Measurements from ENCODE around the gene CCT7. TPM values are rescaled to one million over a fixed set of nuclear protein-coding genes. Genes with fewer than 3 reads are reported as not detected.

Gene CCT7
- total and polyA plus RNA-seq, 7 donors = 121 to 197 (median 173) TPM

GRCh38 chr2:73263540-73264331 lies 29.6 kb downstream of the CCT7 start:
- WGBS, 2 donors = 95 to 96% methylated on average over 16 of the region's 16 CpGs
- Histone ChIP-seq H3K36me3 (no peaks in the 10 kb centered on the region), H3K27me3 (peaks cover 9 to 37% (median 29%) of the 10 kb centered on the region in 3 donors), H3K9me3 (no peaks in the 10 kb centered on the region), H3K27ac (no peak overlapping the region), H3K4me1 (peaks cover 0 to 7% (median 4%) of the 10 kb centered on the region in 4 donors), H3K4me3 (no peak overlapping the region)
- DNase-seq = no peak
- intact Hi-C loops (cut with DNase I) = no loop called here
- TF ChIP-seq EP300 (IDR thresholded peaks at IDR 0.05) = no peak
- TF ChIP-seq POLR2AphosphoS5 (IDR thresholded peaks at IDR 0.05) = no peak
- no peak for TF ChIP-seq CTCF (IDR thresholded peaks at IDR 0.05)
- no peak for TF ChIP-seq POLR2A (IDR thresholded peaks at IDR 0.05)

- Histone ChIP-seq H3K36me3 (no peaks in the 10 kb centered on the region), H3K4me1 (peaks cover 0 to 11% (median 8%) of the 10 kb centered on the region in 4 donors), H3K4me3 (no peak overlapping the region), H3K27ac (no peak overlapping the region), H3K27me3 (peaks cover 14 to 43% (median 35%) of the 10 kb centered on the region in 3 donors), H3K9me3 (no peaks in the 10 kb centered on the region)
- no peak for DNase-seq
- intact Hi-C loops (cut with DNase I) = no loop called here
- TF ChIP-seq POLR2AphosphoS5 (IDR thresholded peaks at IDR 0.05) (no peak), CTCF (IDR thresholded peaks at IDR 0.05) (no peak), EP300 (IDR thresholded peaks at IDR 0.05) (no peak), POLR2A (IDR thresholded peaks at IDR 0.05) (no peak)
- 95 to 97% methylated on average over 15 of the region's 15 CpGs for WGBS, 2 donors
Observed at GRCh38 chr2:73264332-73264606, 30.2 kb downstream of the CCT7 start.

- no peaks in the 10 kb centered on the region for H3K9me3 ChIP-seq
- H3K36me3 ChIP-seq = no peaks in the 10 kb centered on the region
- intact Hi-C loops (cut with DNase I) = no loop called here
- H3K4me1 ChIP-seq = peaks cover 0 to 16% (median 10%) of the 10 kb centered on the region in 4 donors
- H3K27me3 ChIP-seq = peaks cover 19 to 48% (median 40%) of the 10 kb centered on the region in 3 donors
- WGBS, 2 donors = 89 to 96% methylated on average over 4 of the region's 4 CpGs
- TF ChIP-seq CTCF (IDR thresholded peaks at IDR 0.05) (no peak), EP300 (IDR thresholded peaks at IDR 0.05) (no peak), POLR2A (IDR thresholded peaks at IDR 0.05) (no peak), POLR2AphosphoS5 (IDR thresholded peaks at IDR 0.05) (no peak)
- H3K4me3 ChIP-seq = no peak overlapping the region
- DNase-seq = no peak
- no peak overlapping the region for H3K27ac ChIP-seq
Observed at GRCh38 chr2:73264783-73265182, 30.7 kb downstream of the CCT7 start.

GRCh38 chr2:73265298-73266060 lies 31.4 kb downstream of the CCT7 start:
- H3K27ac ChIP-seq = no peak overlapping the region
- no peak for DNase-seq

More at GRCh38 chr2:73265298-73266060, 31.4 kb downstream of the CCT7 start:
- H3K4me1 ChIP-seq = peaks cover 0 to 17% (median 10%) of the 10 kb centered on the region in 4 donors
- WGBS, 2 donors = 93% methylated on average over 28 of the region's 28 CpGs
- H3K36me3 ChIP-seq = no peaks in the 10 kb centered on the region
- peaks cover 20 to 51% (median 45%) of the 10 kb centered on the region in 3 donors for H3K27me3 ChIP-seq
- TF ChIP-seq CTCF (IDR thresholded peaks at IDR 0.05) (no peak), POLR2AphosphoS5 (IDR thresholded peaks at IDR 0.05) (no peak), POLR2A (IDR thresholded peaks at IDR 0.05) (no peak), EP300 (IDR thresholded peaks at IDR 0.05) (no peak)
- H3K9me3 ChIP-seq = no peaks in the 10 kb centered on the region
- intact Hi-C loops (cut with DNase I) = no loop called here
- no peak overlapping the region for H3K4me3 ChIP-seq
